GM12878 (cell line): ENCODE results near the gene DLX3.

Experiments used
- CTCF ChIP-seq, 3 experiments: IDR thresholded peaks in 2 of 3; conservative IDR thresholded peaks in 1 of 3; 2 replicates each; pipeline ENCODE4 v1.5.1; 2011; ENCODE audit warnings: low read depth in 3 of 3, low read length in 3 of 3, mild to moderate bottlenecking in 3 of 3, control low read depth in 2 of 3, moderate library complexity in 2 of 3, inconsistent platforms in 1 of 3, mixed read lengths in 1 of 3; ENCODE audit not compliant: control insufficient read depth in 2 of 3, insufficient read depth in 1 of 3; ENCODE audit errors: extremely low read depth in 1 of 3
- ESRRA ChIP-seq: IDR thresholded peaks from 2 replicates; pipeline ENCODE4 v1.6.1; 2012; ENCODE audit warnings: mild to moderate bottlenecking, low read length, improper control_type of control experiment
- POLR2A ChIP-seq: IDR thresholded peaks from 2 replicates; pipeline ENCODE4 v1.6.1; 2011; ENCODE audit warnings: low read depth, mild to moderate bottlenecking, low read length

- no peak for TF ChIP-seq CTCF (IDR thresholded peaks at IDR 0.05 in 2 of 3, conservative IDR thresholded peaks at IDR 0.05 in 1 of 3; ENCODE audit: control insufficient read depth in 2 of 3, extremely low read depth in 1 of 3, insufficient read depth in 1 of 3, low read depth in 3 of 3, low read length in 3 of 3)
- no peak for TF ChIP-seq ESRRA
- TF ChIP-seq POLR2A: no peak
Observed at GRCh38 chr17:50033316-50033715, 38.3 kb upstream of the DLX3 start.
